ENCODE measurements around the gene NFKBIZ. TPM values are rescaled to one million over a fixed set of nuclear protein-coding genes. Genes with fewer than 3 reads are reported as not detected.
"Not testable (repeated sequence)": the region's sequence is repeated elsewhere in the genome, so short reads cannot be mapped to it uniquely, and the experiment has no call there.

The NFKBIZ gene
- total and polyA plus RNA-seq, 2 donors: 16.8 to 31.1 TPM

DNA sequence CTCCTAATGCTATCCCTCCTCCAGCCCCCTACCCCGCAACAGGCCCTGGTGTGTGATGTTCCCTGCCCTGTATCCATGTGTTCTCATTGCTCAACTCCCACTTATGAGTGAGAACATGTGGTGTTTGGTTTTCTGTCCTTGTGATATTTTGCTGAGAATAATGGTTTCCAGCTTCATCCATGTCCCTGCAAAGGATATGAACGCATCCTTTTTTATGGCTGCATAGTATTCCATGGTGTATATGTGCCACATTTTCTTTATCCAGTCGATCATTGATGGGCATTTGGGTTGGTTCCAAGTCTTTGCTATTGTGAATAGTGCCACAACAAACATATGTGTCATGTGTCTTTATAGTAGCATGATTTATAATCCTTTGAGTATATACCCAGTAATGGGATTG, 36.3 kb downstream of the NFKBIZ start:
- H3K4me1 ChIP-seq (ENCODE audit: insufficient read depth); DNase-seq (ENCODE audit: extremely low spot score); H3K27ac ChIP-seq (ENCODE audit: low read depth); H3K4me3 ChIP-seq (ENCODE audit: low read depth, low read length); H3K36me3 ChIP-seq (ENCODE audit: insufficient read depth): not testable (repeated sequence)
- 93% methylated on average over 3 of the region's 3 CpGs for WGBS

- H3K4me1 ChIP-seq (ENCODE audit: insufficient read depth): no peaks in the 10 kb centered on the region
- H3K27ac ChIP-seq (ENCODE audit: low read depth): no peak overlapping the region
- H3K4me3 ChIP-seq (ENCODE audit: low read depth, low read length): no peak overlapping the region
- no peaks in the 10 kb centered on the region for H3K36me3 ChIP-seq (ENCODE audit: insufficient read depth)
- WGBS: over 99% methylated on average over 3 of the region's 3 CpGs
- DNase-seq (ENCODE audit: extremely low spot score): no peak
Observed at GRCh38 chr3:101886626-101887025, 37.3 kb downstream of the NFKBIZ start.

GRCh38 chr3:101888653-101889052, 39.3 kb downstream of the NFKBIZ start:
- DNase-seq (ENCODE audit: extremely low spot score): no peak

DNA sequence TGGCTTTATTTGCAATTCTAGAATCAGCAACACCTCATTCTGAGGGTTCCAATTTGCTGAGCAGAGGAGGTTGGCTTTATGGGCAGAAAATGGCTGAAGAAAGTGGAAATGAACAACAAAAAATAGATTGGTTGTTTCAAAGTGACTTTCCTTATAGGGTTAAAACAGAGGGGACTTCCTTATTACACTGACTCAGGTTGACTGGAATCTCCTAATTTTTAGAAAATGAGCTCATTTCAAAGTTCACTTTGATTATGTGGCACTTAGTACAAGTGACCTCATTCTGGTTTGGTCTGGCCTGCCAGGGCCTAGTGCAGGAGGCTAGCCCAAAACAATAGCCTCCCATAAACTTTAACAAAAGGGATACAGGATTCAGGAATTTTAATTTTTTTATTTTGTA, 41.4 kb downstream of the NFKBIZ start:
- Histone ChIP-seq H3K27ac (ENCODE audit: low read depth) (no peak overlapping the region), H3K36me3 (ENCODE audit: insufficient read depth) (no peaks in the 10 kb centered on the region), H3K4me3 (ENCODE audit: low read depth, low read length) (no peak overlapping the region), H3K4me1 (ENCODE audit: insufficient read depth) (no peaks in the 10 kb centered on the region)
- DNase-seq (ENCODE audit: extremely low spot score): no peak

More at GRCh38 chr3:101888653-101889052, 39.3 kb downstream of the NFKBIZ start:
- Histone ChIP-seq H3K36me3 (ENCODE audit: insufficient read depth) (no peaks in the 10 kb centered on the region), H3K4me3 (ENCODE audit: low read depth, low read length) (no peak overlapping the region), H3K4me1 (ENCODE audit: insufficient read depth) (no peaks in the 10 kb centered on the region), H3K27ac (ENCODE audit: low read depth) (no peak overlapping the region)
- WGBS: 37% methylated on average over 3 of the region's 3 CpGs

GRCh38 chr3:101892648-101893047, 43.3 kb downstream of the NFKBIZ start:
- Histone ChIP-seq H3K36me3 (ENCODE audit: insufficient read depth) (no peaks in the 10 kb centered on the region), H3K4me1 (ENCODE audit: insufficient read depth) (no peaks in the 10 kb centered on the region), H3K4me3 (ENCODE audit: low read depth, low read length) (no peak overlapping the region), H3K27ac (ENCODE audit: low read depth) (no peak overlapping the region)
- DNase-seq (ENCODE audit: extremely low spot score): no peak
- 92% methylated on average over 1 of the region's 1 CpG for WGBS

GRCh38 chr3:101896083-101896757, 46.9 kb downstream of the NFKBIZ start:
- no peak for DNase-seq (ENCODE audit: extremely low spot score)
- Histone ChIP-seq H3K4me3 (ENCODE audit: low read depth, low read length) (no peak overlapping the region), H3K36me3 (ENCODE audit: insufficient read depth) (no peaks in the 10 kb centered on the region), H3K4me1 (ENCODE audit: insufficient read depth) (no peaks in the 10 kb centered on the region), H3K27ac (ENCODE audit: low read depth) (no peak overlapping the region)
- 95% methylated on average over 2 of the region's 2 CpGs for WGBS

DNA sequence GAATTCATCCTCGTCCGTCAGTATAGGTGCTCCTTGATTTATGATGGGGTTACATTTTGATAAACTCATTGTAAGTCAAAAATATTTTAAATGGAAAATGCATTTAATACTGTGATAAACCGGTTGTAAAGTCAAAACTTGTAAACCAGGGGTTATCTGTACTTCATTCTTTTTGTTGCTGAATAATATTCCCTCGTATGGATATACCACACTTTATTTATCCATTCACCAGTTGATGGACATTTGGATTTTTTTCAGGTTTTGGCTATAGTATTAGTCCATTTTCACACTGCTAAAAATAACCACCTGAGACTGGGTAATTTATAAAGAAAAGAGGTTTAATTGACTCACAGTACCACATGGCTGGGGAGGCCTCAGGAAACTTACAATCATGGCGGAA, 47.7 kb downstream of the NFKBIZ start:
- Histone ChIP-seq H3K4me1 (ENCODE audit: insufficient read depth) (no peaks in the 10 kb centered on the region), H3K27ac (ENCODE audit: low read depth) (no peak overlapping the region), H3K4me3 (ENCODE audit: low read depth, low read length) (no peak overlapping the region), H3K36me3 (ENCODE audit: insufficient read depth) (no peaks in the 10 kb centered on the region)
- no peak for DNase-seq (ENCODE audit: extremely low spot score)
- WGBS: 94% methylated on average over 5 of the region's 5 CpGs

GRCh38 chr3:101898039-101898438, 48.7 kb downstream of the NFKBIZ start:
- WGBS: 92% methylated on average over 2 of the region's 2 CpGs
- no peaks in the 10 kb centered on the region for H3K36me3 ChIP-seq (ENCODE audit: insufficient read depth)
- no peaks in the 10 kb centered on the region for H3K4me1 ChIP-seq (ENCODE audit: insufficient read depth)
- DNase-seq (ENCODE audit: extremely low spot score): no peak
- H3K27ac ChIP-seq (ENCODE audit: low read depth): no peak overlapping the region
- H3K4me3 ChIP-seq (ENCODE audit: low read depth, low read length): no peak overlapping the region

- DNase-seq (ENCODE audit: extremely low spot score): no peak
Observed at GRCh38 chr3:101898752-101899169, 49.4 kb downstream of the NFKBIZ start.

DNA sequence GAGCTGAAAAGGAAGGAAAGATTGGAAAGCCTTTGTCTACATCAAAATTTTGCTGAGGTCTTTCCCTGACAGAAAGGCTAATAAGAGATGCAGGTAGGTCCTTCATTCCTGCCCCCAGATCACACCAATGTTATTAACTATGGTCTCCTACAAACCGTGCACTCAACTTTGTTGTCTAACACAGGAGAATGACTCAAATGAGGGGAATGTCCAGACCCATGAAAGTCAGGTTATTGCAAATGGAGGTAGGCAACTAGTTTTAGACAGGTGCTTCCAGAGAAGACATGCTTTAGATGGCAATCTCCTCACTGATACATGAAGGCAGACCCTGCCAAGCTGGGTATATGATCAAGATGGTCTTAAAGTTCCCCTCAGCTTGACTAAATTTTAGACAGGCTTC, 51.0 kb downstream of the NFKBIZ start:
- H3K4me1 ChIP-seq (ENCODE audit: insufficient read depth): no peaks in the 10 kb centered on the region
- no peaks in the 10 kb centered on the region for H3K36me3 ChIP-seq (ENCODE audit: insufficient read depth)
- no peak overlapping the region for H3K27ac ChIP-seq (ENCODE audit: low read depth)
- WGBS: 85% methylated on average over 1 of the region's 1 CpG
- no peak overlapping the region for H3K4me3 ChIP-seq (ENCODE audit: low read depth, low read length)
- DNase-seq (ENCODE audit: extremely low spot score): no peak

More at GRCh38 chr3:101898752-101899169, 49.4 kb downstream of the NFKBIZ start:
- 63% methylated on average over 5 of the region's 5 CpGs for WGBS
- no peaks in the 10 kb centered on the region for H3K36me3 ChIP-seq (ENCODE audit: insufficient read depth)
- H3K4me1 ChIP-seq (ENCODE audit: insufficient read depth): no peaks in the 10 kb centered on the region
- no peak overlapping the region for H3K27ac ChIP-seq (ENCODE audit: low read depth)
- H3K4me3 ChIP-seq (ENCODE audit: low read depth, low read length): no peak overlapping the region

GRCh38 chr3:101900736-101901135, 51.4 kb downstream of the NFKBIZ start:
- Histone ChIP-seq H3K27ac (ENCODE audit: low read depth) (no peak overlapping the region), H3K36me3 (ENCODE audit: insufficient read depth) (no peaks in the 10 kb centered on the region), H3K4me1 (ENCODE audit: insufficient read depth) (no peaks in the 10 kb centered on the region), H3K4me3 (ENCODE audit: low read depth, low read length) (no peak overlapping the region)
- 74% methylated on average over 2 of the region's 2 CpGs for WGBS
- no peak for DNase-seq (ENCODE audit: extremely low spot score)

DNA sequence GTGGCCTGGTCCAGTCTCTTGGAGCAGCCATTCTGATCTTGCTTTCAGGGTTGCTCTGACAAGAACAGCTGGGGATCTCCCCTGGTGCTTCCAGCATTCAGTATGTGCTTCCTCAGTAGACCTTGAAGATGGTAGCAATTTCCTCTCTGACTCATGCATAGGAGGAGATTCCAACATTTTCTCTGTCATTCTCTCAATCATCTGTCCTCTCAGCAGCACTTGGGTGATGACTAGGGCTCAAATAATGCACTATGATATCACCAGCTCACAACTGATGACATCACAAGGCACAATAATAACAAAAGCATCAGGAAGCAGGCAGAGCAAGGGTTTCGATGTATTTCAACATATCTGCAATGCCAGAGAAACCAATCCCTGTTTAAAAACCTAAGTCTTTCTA, 52.7 kb downstream of the NFKBIZ start:
- Histone ChIP-seq H3K36me3 (ENCODE audit: insufficient read depth) (no peaks in the 10 kb centered on the region), H3K27ac (ENCODE audit: low read depth) (no peak overlapping the region), H3K4me3 (ENCODE audit: low read depth, low read length) (no peak overlapping the region), H3K4me1 (ENCODE audit: insufficient read depth) (no peaks in the 10 kb centered on the region)
- WGBS: 94% methylated on average over 1 of the region's 1 CpG
- DNase-seq (ENCODE audit: extremely low spot score): no peak

DNA sequence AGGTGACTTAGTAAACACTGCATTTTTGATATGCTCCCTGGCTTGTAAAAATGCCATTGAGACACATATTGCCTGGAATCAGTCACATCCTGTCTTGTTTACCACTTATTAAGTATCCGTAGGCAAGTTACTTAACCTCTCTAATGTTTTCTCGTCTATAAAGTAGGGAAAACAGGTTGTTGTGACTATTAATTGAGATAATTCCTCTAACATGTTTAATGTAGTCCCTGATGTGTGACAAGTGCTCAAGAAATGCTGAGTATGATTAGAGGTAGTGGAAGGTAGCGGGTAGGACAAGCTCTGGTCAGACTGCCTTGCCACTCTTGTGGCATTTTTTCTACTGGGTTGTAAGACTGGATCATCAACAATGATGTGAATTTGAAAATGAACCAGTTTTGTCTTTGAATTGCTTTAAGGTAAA, 54.1 kb downstream of the NFKBIZ start:
- Histone ChIP-seq H3K27ac (ENCODE audit: low read depth) (no peak overlapping the region), H3K36me3 (ENCODE audit: insufficient read depth) (no peaks in the 10 kb centered on the region), H3K4me1 (ENCODE audit: insufficient read depth) (no peaks in the 10 kb centered on the region), H3K4me3 (ENCODE audit: low read depth, low read length) (no peak overlapping the region)
- peak; percentile 11 for DNase-seq (ENCODE audit: extremely low spot score)
- 65% methylated on average over 3 of the region's 3 CpGs for WGBS

- not testable (repeated sequence) for H3K36me3 ChIP-seq (ENCODE audit: insufficient read depth); H3K27ac ChIP-seq (ENCODE audit: low read depth); H3K4me1 ChIP-seq (ENCODE audit: insufficient read depth); H3K4me3 ChIP-seq (ENCODE audit: low read depth, low read length); DNase-seq (ENCODE audit: extremely low spot score)
- 96% methylated on average over 1 of the region's 1 CpG for WGBS
Observed at GRCh38 chr3:101905573-101905972, 56.3 kb downstream of the NFKBIZ start.

Data from urinary bladder (tissue), 4 donors.